Measurements from ENCODE around the gene GYPC.
"Not testable (repeated sequence)": the region's sequence is repeated elsewhere in the genome, so short reads cannot be mapped to it uniquely, and the experiment has no call there.

GYPC gene

DNA sequence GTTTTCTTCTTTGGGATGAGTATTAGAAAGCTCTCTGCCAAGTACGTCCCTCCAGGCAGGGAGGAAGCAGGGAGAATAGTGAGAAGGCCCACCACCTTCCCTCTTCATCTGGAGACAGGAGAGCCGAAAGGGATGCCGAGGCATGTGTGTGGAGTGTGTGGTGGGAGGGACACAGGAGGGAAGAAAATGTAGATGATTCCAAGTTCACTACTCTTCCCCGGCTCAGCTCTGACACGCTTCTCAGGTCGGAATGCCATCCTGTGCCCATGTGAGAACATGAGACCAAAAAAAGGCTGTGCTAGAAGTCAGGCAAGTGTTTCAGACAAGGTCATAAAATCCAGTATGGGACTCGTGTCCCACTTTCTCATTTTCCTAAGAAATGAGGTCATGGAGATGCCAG, 47.4 kb downstream of the GYPC start:
- DNase-seq: no peak

- DNase-seq: no peak
Observed at GRCh38 chr2:126704434-126705160, 48.6 kb downstream of the GYPC start.

DNA sequence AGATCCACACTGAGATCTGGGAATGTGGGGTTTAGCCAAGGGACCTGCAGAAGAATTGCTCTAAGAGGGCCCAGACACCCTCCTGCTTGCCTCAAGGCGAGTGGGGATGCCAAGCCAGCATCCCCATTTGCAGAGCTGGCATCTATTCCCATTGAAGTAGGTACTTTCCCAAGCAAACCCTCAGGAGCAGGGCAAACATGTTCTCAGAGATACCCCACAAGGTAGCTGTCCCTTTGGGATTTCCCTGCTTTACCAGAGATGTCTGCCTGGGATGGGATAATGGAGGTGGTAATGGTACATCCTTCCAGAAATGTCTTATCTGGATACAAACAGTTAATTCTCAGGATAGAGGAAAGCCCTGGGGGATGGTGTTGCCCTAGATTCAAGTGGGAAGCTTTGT, 51.2 kb downstream of the GYPC start:
- no peak for DNase-seq

- no peak for DNase-seq
Observed at GRCh38 chr2:126707941-126708340, 52.0 kb downstream of the GYPC start.

DNA sequence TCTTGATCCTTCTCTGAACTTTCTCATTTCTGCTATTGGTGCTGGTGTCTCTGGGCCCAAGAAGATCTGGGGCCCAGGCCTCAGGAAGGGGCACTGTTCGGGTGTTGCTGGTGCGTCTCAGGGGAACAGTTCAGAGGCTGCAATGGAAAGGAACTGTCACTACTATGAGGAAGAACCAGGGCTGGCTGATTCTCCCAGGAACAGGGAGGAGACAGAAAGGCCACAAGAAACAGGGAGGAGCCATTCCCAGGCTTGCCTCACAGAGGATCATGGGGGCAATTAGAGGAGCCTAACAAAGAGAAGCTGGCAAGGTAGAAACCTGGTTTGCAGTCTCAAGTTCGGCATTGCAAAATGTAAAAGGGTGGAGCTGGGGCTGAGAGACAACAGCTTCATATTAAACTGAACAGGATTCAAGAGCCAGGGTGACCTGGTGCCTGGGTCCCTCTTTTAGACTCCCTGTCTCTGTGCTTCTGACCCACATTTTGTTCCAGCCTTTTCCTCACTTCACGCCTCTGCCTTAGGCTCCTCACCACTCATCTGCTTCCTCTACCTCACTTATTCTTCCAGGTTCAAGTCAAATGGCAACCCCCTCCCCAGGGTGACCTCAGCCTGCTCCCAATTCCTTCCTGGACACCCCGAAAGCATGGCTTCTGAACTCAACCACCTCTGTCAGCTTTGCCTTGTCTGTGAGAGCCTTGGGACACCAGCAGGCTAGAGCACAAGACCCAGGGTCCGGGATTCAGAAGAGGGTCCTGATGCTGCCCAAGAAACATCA, 58.4 kb downstream of the GYPC start:
- no peak for DNase-seq

GRCh38 chr2:126715111-126715510, 59.2 kb downstream of the GYPC start:
- DNase-seq: no peak

GRCh38 chr2:126715576-126716406, 59.8 kb downstream of the GYPC start:
- DNase-seq: no peak

DNA sequence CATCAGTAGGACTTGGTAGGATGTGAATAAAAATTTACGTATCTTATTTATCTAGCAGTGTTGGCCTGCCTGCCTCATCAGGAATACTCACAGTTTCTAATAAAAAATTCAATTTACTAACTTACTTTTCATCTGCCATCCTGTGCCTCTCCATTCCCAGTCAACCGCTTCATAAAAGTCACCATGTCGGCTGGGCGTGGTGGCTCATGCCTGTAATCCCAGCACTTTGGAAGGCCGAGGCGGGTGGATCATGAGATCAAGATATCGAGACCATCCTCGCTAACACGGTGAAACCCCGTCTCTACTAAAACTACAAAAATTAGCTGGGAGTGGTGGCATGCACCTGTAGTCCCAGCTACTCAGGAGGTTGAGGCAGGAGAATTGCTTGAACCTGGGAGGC, 61.3 kb downstream of the GYPC start:
- not testable (repeated sequence) for DNase-seq

DNA sequence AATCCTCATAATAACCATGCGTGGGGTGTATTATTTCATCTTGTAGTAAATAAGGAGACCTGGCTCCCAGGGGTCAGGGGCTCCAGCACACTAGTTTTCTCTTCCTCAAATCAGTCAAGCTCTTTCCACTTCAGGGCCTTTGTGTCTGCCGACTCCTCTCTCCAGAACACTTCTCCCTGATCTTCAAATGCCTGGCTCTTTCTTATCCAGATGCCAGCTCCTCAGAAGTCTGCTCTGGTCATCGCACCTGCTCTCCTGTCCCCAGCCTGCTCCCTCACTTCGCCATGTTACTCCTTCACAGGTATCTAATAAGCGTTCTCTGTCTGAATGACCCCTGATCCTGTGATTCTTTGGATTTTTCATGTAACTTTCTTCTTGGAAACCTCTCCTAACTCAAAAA, 62.0 kb downstream of the GYPC start:
- DNase-seq: no peak

- DNase-seq: no peak
Observed at GRCh38 chr2:126719191-126719832, 63.4 kb downstream of the GYPC start.

- no peak for DNase-seq
Observed at GRCh38 chr2:126719833-126720351, 63.9 kb downstream of the GYPC start.

DNA sequence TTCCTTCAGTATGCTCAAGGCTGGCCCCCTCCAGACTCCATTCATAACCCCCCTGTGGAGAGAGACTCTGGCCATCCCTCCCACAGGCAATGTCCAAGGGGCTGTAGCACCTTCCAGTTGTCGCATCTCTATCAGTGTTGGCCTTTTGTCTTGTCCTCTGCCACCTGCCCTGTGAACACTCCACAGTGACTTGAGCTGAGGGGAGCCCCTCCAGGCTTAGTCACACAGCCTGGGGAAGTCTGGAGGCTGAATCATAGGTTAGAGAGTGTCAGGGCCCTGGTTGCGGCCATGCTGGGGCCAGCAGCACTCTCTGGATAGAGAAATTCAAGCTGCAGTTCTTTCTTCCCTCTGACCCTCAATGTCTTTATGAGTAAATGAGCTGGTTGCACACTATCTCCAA, 64.7 kb downstream of the GYPC start:
- DNase-seq: no peak

DNA sequence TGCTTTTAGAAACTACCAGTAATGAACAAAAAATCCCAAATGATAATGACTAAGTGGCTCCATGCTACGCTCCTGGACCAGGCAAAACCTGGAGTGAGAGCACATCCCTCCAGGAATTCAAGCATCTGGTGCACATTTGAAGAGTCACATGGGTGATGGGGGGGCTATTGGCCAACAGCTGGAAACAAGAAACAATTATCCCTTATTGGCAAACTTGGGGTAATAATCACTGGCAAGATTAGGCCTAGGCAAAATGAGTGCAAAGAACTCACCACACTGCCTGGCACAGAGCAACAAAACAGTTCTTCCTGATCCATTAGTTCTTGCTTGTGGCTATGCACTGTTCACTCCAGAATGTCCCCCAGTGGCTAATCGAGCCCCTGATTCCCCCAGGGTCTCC, 66.1 kb downstream of the GYPC start:
- no peak for DNase-seq

GRCh38 chr2:126722546-126722945, 66.6 kb downstream of the GYPC start:
- no peak for DNase-seq

DNA sequence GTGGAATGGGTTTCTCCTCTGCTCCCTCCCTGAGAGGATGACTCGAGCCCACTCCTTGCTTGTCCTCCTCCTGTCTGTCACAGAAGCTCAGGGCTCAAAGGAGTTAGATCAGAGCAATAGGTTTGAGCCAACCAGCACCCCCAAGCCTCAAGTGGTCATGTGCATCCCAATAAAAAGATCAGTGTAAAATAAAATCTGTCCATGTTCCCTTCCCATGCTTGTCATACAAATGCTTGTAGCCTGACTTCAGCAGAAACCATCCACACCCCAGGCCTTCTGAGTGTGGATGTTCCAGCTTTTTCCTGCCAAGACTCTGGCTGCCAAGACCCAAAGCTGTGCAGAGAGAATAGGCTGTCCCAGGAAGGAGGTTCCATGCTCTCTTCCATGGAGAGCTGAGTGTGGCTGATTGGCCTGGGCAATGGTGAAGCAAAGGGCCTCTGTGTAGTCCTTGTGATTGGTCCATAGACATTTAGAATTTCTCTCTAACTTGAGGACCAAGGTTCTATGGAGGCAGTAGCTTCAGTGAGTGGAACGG, 67.4 kb downstream of the GYPC start:
- no peak for DNase-seq

- DNase-seq: no peak
Observed at GRCh38 chr2:126725580-126725979, 69.6 kb downstream of the GYPC start.

DNA sequence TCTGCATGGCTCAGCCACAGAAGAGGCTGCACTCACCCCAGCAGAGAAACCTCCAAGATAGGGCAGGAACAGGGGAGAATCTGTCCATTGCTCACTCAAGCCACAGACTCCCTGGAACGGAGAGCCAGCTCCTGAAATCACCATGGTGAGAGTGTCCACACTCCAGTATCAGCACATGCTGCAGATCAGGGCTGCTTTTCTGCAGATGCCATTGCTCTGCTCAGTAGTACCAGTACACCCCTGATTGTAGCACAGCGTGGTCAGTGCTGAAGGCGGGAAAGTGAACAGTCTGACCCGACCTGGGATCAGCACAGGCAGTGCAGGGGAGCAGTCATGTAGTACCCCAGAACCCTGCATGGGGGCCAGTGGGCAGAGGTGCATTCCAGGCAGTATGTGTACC, 73.9 kb downstream of the GYPC start:
- no peak for DNase-seq

DNA sequence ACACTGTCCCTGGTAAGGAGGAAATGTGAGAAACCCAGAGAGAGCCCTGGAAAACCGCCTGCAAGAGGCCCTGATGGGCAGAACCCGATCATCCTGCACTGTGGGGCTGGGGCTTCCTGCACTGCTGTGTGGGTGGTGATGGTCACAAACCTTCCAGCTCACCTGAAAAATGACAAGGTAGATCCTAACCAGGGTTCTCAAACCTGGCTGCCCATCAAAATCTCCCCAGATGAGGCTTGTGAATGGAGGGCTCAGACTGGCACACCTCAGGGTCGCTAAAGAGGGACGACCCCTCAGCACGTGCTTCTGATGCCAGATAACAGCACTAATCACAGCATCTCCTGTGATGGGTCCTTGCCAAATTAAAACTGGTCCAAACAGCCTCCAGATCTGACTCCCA, 74.7 kb downstream of the GYPC start:
- DNase-seq: no peak

DNA sequence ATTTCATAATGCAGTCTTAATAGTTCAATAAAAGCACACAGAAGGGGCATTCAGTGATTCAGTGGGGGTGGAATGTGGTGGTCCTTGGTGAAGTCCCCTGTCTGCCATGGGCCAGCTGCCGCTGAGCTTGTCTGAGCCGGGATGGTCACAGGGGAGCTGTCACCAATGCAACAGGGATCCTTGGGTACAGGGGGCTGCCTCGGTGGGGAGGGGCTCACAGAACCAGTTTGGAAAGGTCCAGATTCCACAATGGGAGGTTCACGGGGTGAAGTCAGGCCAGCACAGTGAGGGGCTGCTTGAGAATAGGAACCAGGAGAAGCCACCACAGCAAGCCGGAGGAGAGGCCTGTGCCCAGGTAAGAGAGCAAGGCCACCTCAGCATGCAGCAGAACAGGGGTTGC, 75.4 kb downstream of the GYPC start:
- DNase-seq: no peak

DNA sequence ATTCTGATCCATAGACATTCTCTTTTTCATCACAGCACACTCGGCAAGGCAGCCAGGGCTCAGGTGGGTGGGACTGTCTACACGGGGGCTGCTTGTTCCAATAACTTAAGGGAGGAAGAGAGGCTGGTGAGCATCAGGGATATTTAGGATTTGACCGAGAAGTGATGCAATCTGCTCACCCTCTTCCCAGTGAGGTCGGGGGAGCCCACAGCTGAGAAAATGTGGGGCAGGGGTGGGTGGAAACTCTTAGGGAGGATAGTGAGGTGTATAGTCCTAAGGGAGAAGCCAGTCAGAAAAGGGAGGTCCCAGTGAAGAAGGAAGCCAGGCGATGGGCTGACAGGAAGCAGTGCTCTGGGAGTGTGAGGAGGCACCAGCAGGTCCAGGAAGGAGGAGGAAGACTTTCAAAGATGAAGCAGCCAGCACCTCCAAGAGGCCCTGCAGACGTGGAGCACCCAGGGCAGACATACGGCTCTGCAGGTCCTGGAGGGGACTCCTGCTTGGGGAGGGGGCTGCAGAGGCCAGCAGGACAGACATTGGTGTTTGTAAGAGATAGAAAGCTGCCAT, 76.8 kb downstream of the GYPC start:
- no peak for DNase-seq

GRCh38 chr2:126733795-126734194, 77.8 kb downstream of the GYPC start:
- no peak for DNase-seq

DNA sequence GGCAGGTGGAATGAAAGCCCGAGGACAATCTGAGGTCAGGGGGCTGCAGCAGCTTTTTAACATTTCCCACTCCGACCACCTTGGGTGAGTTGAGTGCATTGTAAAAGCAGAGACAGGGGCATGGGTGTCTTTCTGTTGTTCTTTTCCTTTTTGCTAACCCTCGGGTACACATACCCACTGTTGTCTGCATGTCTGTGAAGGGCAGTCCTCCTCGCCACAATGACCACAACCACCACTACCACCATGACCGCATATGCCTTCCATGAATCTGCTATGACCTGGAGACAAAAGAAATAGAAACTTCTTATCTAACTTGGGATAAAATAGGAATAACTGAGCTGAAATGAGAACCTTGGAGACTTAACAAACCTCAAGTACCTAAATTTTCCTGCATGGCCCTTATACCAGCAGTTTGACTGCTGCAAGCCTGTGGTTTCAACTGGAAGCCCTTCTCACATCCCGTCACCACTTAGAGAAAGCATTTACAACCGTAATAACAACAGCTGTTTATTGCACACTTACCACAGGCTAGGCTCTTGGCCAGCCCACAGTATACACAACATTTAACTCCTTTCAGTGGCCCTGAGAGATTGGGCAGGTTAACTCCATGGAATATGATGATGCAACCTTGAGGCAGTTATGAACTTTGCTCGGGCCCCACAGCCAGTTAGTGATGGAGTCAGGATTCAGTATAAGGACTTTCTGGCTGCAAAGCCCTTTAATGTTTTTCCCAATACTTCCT, 80.3 kb downstream of the GYPC start:
- no peak for DNase-seq

Measured in activated CD4-positive, CD25-positive, alpha-beta regulatory T cell (primary cell).